Measurements from ENCODE around the gene BNIP5.

The BNIP5 gene

DNA sequence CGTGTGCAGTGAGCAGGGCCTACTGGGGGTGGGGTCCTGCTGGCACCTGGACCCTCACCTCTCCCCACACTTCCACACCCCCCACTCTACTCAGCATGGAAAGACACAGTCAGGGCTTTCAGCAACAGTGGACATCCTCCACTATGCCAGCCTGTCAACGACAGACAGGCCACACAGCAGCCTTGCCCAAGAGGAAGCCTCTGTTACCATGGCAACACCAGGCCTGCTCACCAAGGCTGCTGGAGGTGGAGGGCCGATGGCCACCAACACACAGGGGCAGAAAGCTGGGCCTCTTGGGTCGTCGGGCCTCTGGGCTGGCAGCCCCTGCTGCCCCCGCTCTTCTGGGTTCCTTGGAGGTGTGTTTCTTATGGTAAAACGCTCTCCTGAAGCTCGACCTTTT lies 13.6 kb downstream of the BNIP5 start:
- DNase-seq (ENCODE audit: low spot score), result no peak

DNA sequence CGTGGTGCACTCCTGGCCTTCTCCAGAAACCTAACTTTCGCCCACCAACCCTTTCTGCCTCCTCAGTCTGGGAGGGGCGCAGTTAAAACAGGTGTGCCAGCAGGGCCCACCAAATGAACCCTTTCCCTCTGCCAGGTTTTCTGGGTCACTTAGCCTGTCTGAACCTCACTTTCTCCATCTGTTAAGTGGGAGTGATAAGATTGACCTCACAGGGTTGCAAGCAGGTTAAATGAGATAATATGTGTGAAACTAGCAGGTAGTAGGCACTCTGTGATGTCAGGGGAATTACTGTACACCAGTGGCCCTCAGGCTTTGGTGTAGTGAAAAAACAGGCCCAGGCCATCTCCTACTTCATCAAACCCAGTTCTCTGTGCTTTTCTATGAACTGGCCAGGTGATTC lies 14.1 kb downstream of the BNIP5 start:
- no peak for DNase-seq (ENCODE audit: low spot score)

DNA sequence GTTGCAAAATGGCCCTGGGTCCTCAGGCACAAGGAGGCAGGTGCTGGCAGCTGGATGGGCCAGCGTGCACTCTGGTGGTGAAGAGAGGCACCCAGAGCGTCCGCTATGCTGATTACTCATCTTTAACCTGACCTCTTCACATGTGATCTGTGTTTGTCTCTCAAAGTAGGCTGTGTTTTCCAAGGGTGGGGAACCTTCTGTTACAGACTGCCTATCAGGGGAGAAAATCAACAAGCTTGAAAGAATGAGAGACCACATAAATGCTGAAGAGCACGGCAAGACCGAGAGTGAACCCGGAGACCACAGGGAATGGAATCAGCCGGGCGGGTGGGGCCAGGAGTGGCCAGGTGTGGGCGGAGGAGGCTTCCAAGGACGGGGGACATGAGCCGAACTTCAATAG lies 16.2 kb downstream of the BNIP5 start:
- DNase-seq (ENCODE audit: low spot score), result no peak

DNA sequence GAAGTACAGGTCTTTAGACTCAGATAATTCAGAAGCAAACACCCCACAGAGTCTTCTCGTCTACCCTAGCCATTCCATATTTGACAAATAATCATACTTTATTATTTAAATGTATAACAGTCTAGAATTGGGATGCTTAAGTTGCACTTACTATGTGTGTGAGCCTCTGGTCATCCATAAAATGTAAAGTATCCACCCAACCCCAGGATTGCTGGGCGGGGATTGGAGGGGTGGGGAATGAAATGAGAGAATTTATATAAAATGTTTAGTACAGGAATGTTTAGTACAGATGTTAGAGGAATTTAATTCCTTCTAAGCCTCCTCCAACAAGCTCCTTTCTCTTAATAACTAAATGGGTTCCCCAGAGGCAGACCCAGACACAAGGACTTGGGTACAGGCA lies 16.9 kb downstream of the BNIP5 start:
- DNase-seq (ENCODE audit: low spot score), result no peak

DNA sequence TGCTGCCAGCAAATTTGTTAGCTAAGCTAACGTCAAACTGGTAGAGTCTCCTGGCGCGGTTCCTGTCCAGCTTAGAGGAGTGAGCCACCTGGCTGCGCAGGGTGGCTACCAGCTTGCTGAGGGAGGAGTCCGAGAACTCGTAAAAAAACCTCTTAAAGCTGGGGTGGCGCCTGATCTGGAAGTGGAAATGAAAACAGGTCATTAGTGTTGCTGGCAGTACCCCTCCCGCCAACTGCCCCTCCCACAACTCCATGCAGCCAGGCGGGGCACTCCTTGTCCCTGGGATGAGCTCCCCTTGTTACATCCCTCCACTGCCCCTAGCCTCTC lies 17.3 kb downstream of the BNIP5 start:
- no peak for DNase-seq (ENCODE audit: low spot score)

DNA sequence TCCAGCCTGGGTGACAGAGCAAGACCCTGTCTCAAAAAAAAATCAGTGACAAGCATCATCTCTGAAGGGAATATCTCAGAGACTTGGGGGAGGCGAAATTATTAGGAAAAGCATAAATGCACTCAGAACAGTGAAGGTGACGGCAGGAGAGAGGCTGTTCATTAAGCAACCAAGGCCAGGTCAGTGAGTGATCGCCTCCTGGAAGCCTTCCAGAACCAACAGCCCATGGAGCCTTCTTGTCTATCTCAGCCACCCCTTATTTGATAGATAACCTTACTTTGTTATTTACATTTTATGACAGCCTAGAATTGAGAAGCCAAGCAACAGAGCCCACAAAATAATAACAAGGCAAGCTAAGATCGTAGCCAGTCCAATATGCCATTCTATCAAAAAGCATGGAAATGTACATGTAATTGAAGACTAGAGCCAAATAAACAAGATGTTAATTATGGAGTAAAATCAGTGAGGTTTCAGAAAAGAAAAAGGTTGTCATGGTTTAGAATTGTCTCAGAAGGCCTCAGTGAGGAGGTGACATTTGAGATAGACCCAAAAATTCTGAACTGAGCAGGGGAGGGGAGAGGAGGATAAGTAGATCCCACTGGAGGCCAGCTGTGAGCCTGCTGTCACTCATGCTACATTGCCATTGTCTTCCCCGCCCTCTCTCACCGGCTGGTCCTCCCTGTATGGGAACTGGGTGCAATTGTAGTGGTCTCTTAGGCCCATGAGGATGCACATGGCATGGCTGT lies 17.8 kb downstream of the BNIP5 start:
- DNase-seq (ENCODE audit: low spot score), result no peak

DNA sequence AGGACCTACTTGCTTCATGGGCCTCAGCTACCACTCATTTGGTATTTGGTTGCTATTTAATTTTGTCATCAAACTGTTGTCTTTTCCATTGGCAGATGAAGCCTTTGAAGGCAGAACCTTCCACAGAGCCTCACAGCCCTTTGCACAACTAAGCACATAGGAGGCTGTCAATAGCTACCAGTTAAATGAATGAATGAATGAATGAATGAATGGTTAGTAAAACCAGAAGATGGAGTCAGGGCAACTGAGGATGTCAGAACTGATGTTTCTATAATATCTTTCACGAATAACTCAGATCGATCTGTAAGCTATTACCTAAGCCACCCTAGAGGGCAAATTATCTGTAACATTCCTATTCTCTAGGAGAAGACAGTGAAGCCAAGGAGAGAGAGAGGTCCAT lies 19.1 kb downstream of the BNIP5 start:
- no peak for DNase-seq (ENCODE audit: low spot score)

DNA sequence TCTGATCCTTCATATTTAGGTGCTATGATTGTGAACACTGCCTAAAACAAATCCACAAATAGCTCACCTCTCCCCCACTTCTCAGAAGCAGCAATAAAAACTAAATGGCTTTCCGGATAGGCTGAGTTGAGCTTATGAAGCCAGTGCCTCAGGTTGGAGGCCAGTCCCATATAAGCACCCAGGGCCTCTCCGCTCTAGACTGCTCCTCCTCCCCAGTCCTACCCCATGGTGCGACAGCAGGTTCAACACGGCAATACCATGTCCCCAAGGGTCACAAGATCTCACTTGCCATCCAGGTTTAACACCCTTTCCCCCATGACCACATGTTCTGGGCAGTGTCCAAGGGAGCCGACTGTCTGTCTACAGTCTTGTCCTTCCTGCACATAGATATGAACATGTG lies 20.8 kb downstream of the BNIP5 start:
- no peak for DNase-seq (ENCODE audit: low spot score)

DNA sequence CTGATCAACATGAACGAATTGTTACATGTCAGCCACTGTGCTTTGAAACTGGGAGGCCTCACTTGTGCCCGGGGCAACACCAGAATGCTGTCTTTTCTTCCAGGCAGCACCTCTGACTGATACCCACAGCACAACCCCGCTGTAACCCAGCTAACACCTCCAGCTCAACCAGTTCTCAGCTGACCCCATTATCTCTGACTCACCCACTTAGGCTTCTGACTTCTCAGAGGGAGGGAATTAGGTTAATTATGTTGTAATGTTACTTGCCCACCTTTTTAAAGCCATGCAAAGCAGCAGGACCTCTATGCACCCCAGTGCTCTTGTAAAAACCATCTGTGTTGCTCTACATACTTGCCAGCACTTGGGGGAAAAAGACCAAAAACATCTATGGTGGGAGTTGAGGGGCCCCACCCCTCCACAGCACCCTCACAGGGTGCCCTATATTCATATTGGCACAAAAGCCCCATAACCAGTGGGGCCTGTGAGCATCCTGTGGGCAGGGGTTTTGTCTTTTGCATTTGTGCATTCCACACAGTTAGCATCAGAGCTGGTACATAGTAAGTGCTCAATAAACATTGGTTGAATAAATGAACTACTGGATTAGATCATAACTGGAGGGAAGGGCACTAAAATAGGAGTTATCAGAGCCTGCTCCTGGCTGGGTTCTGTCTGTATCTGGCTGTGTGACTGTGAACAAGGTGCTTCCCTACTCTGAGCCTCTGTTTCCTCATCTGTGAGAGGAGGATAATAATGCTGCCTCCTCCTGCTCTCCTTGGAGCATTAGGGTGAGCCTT lies 22.3 kb downstream of the BNIP5 start:
- DNase-seq (ENCODE audit: low spot score), result no peak

DNA sequence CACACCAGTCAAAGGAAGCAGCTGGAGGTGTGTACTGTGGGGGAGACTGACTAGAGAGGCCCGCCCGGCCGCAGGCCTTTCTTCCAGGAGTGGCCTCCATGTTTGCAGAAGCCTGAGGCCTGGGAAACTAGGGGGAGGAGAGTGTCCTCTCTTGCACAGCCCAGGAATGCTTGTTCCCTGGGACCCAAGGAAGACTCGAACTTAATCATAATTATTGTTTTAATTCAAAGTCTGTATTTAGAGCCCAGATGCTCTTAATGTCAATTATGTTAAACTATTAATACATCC lies 23.1 kb downstream of the BNIP5 start:
- no peak for DNase-seq (ENCODE audit: low spot score)

DNA sequence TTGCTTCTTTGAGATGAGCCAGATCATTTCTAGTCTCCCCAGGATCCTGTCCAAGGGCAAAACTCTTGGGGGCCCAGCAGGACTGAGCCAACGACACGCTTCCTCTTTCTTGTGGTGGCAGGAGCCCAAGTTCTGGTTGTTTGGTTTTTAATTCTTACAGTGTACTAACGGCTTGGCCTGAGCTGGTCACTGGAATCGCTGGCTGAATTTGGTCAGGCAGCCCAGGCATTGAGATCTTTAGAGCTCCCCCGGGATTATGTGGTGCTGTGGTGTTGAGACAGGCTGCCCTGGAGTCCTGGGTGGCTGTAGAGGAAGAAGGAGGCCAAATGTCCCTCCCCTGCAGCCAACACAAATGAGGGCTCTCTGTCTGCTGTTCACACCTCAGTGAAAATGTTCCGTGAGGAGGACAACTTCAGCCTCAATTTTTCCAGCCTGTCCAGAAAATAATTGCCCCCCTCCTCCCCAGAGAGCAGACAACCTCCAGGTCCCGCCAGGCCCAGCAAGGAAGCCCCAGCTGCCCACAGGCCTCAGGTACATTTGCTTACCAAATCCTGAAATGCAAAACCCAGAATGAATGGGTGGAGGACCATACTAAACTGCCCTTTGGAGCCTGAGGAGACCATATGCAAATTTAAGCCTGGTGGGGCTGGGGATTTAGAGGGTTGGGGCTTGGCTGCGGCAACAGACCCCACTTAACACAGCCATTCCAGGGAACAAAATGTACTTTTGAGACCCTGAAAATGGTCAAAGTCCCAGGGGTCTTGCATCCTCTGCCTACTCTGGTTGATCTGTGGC lies 23.6 kb downstream of the BNIP5 start:
- DNase-seq (ENCODE audit: low spot score), result no peak

DNA sequence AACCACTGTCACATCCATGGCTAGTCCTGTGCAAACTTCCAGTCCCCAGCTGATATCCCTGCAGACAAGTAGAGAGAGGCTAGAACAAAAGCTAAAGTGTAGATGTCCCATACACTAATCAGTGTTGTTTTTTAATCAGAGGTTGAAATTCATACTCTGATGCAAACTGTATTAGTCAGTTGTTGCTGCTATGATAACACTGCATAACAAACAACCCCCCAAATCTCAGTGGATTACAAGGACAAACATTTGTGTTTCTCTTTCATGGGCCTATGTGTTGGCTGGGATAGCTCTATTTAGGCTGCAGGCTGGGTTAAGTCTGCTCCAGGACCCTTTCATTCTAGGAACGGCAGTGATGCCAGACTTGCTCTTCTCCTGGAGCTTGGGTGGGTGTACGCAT lies 26.8 kb downstream of the BNIP5 start:
- no peak for DNase-seq (ENCODE audit: low spot score)

DNA sequence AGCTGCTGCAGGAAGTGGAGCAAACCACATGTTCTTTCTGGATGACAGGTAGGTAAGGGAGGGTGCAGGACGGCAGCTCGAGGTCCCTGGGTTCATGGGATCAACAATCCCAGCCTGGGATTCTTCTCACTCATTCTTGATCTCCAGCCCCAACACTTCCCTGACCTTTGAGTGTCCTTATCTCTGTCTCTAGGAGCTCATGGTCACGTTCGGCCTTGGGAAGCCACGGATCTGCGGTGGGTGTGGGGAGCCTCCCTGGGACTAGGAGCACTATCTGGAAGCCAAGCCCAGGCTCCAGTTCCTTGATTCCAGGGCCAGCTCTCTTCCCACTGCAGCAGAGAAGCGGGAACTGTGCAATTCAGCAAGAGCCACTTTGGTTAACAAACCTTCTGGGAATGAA lies 27.5 kb downstream of the BNIP5 start:
- DNase-seq (ENCODE audit: low spot score), result no peak

DNA sequence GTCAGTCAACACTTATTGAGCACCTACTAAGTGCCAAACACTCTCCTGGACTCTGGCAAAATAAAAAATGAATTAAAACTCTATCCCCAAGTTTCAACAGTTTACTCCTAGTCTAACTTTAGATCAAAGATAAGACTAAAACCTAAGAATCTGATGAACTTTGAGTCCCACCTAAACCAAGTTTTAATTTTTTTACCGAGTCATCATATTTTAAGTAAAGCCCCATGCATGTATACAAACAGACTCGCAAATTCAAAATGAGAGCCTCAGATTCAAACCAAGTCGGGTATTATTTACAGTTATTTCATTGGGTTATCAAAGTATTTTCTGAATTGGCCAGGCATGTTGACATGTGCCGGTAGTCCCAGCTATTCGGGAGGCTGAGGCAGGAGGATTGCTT lies 28.2 kb downstream of the BNIP5 start:
- no peak for DNase-seq (ENCODE audit: low spot score)

DNA sequence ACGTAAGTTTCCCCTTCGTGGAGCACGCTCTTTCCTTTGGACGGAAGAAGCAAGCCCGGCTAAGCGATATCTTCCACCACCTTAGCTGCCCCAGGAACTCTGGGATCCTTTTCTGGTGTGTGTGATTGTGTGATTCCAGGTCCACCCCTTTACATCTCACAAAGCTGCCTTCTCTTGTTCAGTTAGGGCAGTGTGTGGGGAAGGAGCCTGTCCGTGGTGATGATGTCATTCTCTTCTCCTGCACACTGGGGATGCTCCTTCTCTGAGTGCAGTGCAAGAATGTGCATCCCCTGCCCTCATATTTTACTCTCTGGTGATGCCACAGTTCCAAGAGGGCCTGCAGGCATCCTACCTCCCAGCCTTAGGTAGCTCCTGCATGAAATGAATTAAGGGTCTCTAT lies 30.3 kb downstream of the BNIP5 start:
- no peak for DNase-seq (ENCODE audit: low spot score)

DNA sequence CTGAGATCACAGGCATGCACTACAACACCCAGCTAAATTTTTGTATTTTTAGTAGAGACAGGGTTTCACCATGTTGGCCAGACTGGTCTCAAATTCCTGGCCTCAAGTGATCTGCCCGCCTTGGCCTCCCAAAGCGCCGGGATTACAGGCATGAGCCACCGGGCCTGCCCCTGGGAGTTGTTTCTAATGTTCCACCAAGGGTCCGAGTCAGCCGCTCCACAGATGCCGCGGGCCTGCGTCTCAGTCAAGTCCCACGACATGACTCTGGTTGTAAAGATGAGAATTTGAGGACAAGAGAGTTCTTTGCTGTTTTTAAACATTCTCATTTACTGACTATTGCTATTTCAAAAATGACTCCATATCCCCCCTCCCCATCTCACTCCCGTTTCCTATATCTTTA lies 30.8 kb downstream of the BNIP5 start:
- no peak for DNase-seq (ENCODE audit: low spot score)

DNA sequence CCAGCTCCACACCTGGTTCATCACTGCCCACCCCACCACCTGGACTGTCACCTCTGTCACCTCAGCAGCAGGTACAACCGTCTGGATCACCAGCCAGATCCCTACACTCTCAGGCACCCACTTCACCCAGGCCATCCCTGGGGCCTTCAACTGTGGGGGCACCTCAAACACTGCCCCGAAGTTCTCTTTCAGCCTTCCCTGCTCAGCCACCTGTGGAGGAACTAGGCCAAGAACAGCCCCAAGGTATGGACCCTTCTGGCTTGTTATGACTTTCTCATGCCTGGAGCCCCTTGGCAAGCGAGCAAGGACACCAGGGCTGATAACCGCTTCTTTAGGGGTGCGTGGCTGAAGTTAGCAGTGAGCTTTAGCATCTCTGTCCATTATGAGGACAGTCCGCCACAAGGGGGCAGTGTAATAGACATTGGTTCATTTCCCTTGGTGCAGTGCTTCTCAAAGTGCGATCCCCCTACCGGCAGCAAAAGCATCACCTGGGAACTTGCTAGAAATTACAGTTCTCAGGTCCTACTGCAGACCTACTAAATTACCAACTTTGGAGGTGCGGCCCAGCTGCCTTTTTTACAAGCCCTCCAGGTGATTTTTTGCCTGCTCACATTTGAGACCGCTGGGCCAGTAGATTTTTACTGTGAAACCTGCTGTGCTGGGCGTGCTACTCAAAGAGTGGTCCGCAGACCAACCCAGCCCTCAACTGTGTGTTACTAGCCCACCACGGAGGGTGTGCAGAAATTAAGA lies 34.3 kb downstream of the BNIP5 start:
- peak; percentile 95 for DNase-seq (ENCODE audit: low spot score)

DNA sequence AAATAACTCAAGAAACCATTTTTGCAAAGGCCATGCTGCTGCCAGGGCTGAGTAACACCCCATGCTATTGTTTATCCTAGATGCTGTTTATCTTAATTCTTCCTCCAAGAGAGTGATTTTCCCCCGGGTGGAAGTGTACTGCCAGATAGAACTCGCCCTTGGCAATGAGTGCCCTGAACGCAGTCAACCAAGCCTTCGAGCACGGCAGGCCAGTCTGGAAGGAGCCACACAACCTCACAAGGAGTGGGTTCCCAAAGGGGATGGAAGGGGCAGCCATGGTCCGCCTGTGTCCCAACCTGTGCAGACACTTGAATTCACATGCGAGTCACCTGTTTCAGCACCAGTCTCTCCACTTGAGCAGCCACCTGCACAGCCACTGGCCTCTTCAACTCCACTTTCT lies 34.9 kb downstream of the BNIP5 start:
- no peak for DNase-seq (ENCODE audit: low spot score)

DNA sequence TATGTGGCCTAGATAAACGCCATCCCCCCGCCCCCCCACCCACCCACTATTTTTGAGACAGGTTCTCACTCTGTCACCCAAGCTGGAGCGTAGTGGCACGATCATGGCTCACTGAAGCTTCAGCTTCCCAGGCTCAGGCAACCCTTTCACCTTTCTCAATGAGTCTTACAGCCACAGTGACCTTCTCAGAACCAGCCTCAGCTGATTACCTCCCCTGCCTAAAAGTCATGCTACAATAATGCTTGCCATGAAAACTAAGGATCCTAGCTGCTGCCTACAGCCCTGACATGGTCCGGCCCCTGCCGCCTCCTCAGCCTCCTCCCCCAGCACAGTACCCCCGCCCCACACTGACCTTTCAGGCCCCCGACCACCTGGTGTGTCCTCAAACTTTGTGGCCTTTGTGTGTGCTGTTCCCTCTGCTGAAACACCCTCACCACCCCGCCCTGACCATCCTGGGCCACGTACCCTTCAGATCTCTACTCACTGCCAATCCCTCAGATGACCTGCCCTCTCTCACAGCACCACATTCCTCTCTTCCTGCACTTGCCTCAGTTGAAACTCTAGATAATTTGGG lies 35.5 kb downstream of the BNIP5 start:
- no peak for DNase-seq (ENCODE audit: low spot score)

DNA sequence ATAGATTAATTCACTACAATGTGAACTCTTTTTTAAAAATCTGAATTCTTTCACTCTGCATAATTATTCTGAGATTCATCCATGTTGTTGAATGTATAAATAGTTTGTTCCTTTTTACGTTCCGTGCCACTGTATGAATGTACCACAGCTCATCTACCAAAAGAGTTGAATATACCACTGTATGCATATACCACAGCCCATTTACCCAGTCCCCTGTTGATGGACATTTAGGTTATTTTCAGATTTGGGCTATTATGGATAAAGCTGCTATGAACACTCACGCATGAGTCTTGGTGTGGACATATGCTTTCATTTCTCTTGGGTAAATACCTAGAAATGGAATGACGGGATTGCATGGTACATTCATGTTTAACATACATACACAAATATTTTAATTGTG lies 38.7 kb downstream of the BNIP5 start:
- no peak for DNase-seq (ENCODE audit: low spot score)

DNA sequence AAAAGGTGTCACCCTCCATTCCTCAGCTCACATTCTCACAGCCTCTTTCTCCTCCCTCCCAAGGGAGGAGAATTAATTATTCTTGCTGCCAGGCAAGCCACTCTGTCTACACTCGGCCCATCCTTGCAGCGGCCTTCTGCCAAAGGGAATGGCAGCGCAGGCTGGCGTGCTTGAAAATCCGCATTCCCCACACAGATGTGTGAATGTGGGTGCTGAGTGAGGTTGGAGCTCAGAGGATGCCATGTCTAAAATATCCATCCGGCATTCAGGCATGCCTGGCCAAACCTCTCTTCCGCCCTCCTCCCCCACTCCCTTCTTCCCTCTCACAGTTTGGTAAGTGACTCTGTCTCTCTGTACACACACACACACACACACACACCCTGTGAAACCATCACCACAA lies 39.2 kb downstream of the BNIP5 start:
- no peak for DNase-seq (ENCODE audit: low spot score)

DNA sequence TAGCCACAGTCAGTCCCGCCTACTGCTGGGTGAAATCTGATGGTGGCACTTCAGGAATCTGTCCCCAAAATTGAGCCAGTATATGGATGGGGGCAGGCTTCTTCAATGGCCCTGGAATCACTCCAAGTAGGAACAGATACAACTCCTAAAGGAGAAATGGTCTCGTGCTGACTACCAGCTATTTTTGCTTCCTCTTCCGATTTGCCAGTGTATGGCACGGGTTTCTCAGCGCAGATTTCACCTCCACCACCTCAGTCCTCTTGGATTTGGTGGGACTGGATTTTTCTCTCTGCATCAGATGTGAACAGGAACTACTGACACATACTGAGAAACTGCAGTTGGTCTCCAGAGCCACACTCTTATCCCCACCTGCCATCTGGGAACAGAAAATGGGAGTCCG lies 39.6 kb downstream of the BNIP5 start:
- DNase-seq (ENCODE audit: low spot score), result no peak

All from CD4-positive, alpha-beta T cell treated with Interleukin-2 at 100 ng/mL for 4 hours (primary cell).